ENCODE measurements around the gene TC2N. TPM values are rescaled to one million over a fixed set of nuclear protein-coding genes. Genes with fewer than 3 reads are reported as not detected.
"Not testable (repeated sequence)": the region's sequence is repeated elsewhere in the genome, so short reads cannot be mapped to it uniquely, and the experiment has no call there.

Gene TC2N
- total RNA-seq, 1 experiment from 2014 or later, result 16.4 TPM

- H2AFZ ChIP-seq (ENCODE audit: low read length), result no peak overlapping the region
- H3T11ph ChIP-seq (ENCODE audit: low read length), result no peak overlapping the region
- H3K27me3 ChIP-seq (ENCODE audit: insufficient read depth, low read length), result no peaks in the 10 kb centered on the region
- WGBS (ENCODE audit: extremely low coverage, insufficient read length, low lambda C conversion rate), result no CpG with 5 or more reads among the region's 2 CpGs
- H3K14ac ChIP-seq (ENCODE audit: insufficient read depth, low read length), result no peak overlapping the region
- TF ChIP-seq CTCF (conservative IDR thresholded peaks at IDR 0.05), result no peak
- no peak overlapping the region for H3K27ac ChIP-seq (ENCODE audit: insufficient read length, low read depth, low read length)
- H3K36me3 Mint-ChIP-seq (ENCODE audit: insufficient read depth in 1 of 3, low read depth in 3 of 3), result no peaks in the 10 kb centered on the region
- H3K23me2 ChIP-seq (ENCODE audit: insufficient read length, low read depth, low read length, poor library complexity, severe bottlenecking), result no peaks in the 10 kb centered on the region
- peaks cover 0 to 3% of the 10 kb centered on the region in 2 experiments; a peak in 1 of 4 replicates for H3K4me1 Mint-ChIP-seq
- no peak overlapping the region for H3K23ac ChIP-seq (ENCODE audit: insufficient read length, low read depth, low read length)
- H3K4me2 ChIP-seq (ENCODE audit: insufficient read depth, insufficient read length, low read length), result no peak overlapping the region
- H3K27me3 Mint-ChIP-seq (ENCODE audit: low read depth), result peaks cover 2% of the 10 kb centered on the region
- no peaks in the 10 kb centered on the region for H3K9me3 ChIP-seq (ENCODE audit: control insufficient read depth, low read depth, low read length)
- no peaks in the 10 kb centered on the region for H3K79me2 ChIP-seq (ENCODE audit: insufficient read depth, low read length)
- no peak overlapping the region for H3K4me3 Mint-ChIP-seq
- no peak overlapping the region for H2BK5ac ChIP-seq (ENCODE audit: insufficient read length, low read length)
- H2BK12ac ChIP-seq (ENCODE audit: insufficient read length, low read depth, low read length), result no peak overlapping the region
- no peak for DNase-seq
- H4K5ac ChIP-seq (ENCODE audit: insufficient read length, low read depth, low read length), result no peak overlapping the region
- H2BK120ac ChIP-seq (ENCODE audit: low read depth, low read length, poor library complexity, severe bottlenecking), result no peak overlapping the region
- H3K9me3 Mint-ChIP-seq, result no peaks in the 10 kb centered on the region
- no peaks in the 10 kb centered on the region for H4K20me1 ChIP-seq (ENCODE audit: control insufficient read depth, insufficient read depth, insufficient read length)
- H3K27ac Mint-ChIP-seq, result no peak overlapping the region
- H3K18ac ChIP-seq (ENCODE audit: insufficient read length, low read depth, low read length), result no peak overlapping the region
- no peak overlapping the region for H3K4ac ChIP-seq (ENCODE audit: low read depth, low read length)
- H3K79me1 ChIP-seq (ENCODE audit: insufficient read depth, low read depth, low read length, poor library complexity, severe bottlenecking), result no peaks in the 10 kb centered on the region
- no peak overlapping the region for H4K8ac ChIP-seq (replicated peaks; ENCODE audit: insufficient read length, low read depth, low read length)
- H2BK20ac ChIP-seq (ENCODE audit: low read depth, low read length, poor library complexity, severe bottlenecking), result no peak overlapping the region
- no peaks in the 10 kb centered on the region for H3K4me1 ChIP-seq (ENCODE audit: insufficient read depth, low read length)
- H4K91ac ChIP-seq (ENCODE audit: insufficient read length, low read depth, low read length), result no peak overlapping the region
- no peak overlapping the region for H3K56ac ChIP-seq (ENCODE audit: insufficient read length, low read depth, low read length)
- H2BK15ac ChIP-seq (ENCODE audit: low read depth, low read length), result no peak overlapping the region
- H3K9ac ChIP-seq (ENCODE audit: extremely low read depth, insufficient read length, low read length), result no peak overlapping the region
- H2AK5ac ChIP-seq (ENCODE audit: insufficient read length, low read length), result no peak overlapping the region
These were observed 21.7 kb downstream of the TC2N start for GRCh38 chr14:91845652-91846051.

GRCh38 chr14:91845056-91845455 lies 22.3 kb downstream of the TC2N start:
- not testable (repeated sequence) for H2AK5ac ChIP-seq (ENCODE audit: insufficient read length, low read length); H3K27me3 ChIP-seq (ENCODE audit: insufficient read depth, low read length); H3K14ac ChIP-seq (ENCODE audit: insufficient read depth, low read length); H2BK5ac ChIP-seq (ENCODE audit: insufficient read length, low read length); H2BK12ac ChIP-seq (ENCODE audit: insufficient read length, low read depth, low read length); H3K4ac ChIP-seq (ENCODE audit: low read depth, low read length); H3K23ac ChIP-seq (ENCODE audit: insufficient read length, low read depth, low read length); H3K4me3 Mint-ChIP-seq; H4K8ac ChIP-seq (replicated peaks; ENCODE audit: insufficient read length, low read depth, low read length); H4K91ac ChIP-seq (ENCODE audit: insufficient read length, low read depth, low read length); H3K36me3 Mint-ChIP-seq (ENCODE audit: insufficient read depth in 1 of 3, low read depth in 3 of 3); H3K56ac ChIP-seq (ENCODE audit: insufficient read length, low read depth, low read length); H3K9ac ChIP-seq (ENCODE audit: extremely low read depth, insufficient read length, low read length); H3K9me3 ChIP-seq (ENCODE audit: control insufficient read depth, low read depth, low read length); H3T11ph ChIP-seq (ENCODE audit: low read length); DNase-seq; H3K9me3 Mint-ChIP-seq; H4K5ac ChIP-seq (ENCODE audit: insufficient read length, low read depth, low read length); H3K23me2 ChIP-seq (ENCODE audit: insufficient read length, low read depth, low read length, poor library complexity, severe bottlenecking); H3K27me3 Mint-ChIP-seq (ENCODE audit: low read depth); H2BK120ac ChIP-seq (ENCODE audit: low read depth, low read length, poor library complexity, severe bottlenecking); H3K27ac Mint-ChIP-seq; H3K4me1 Mint-ChIP-seq; H3K4me1 ChIP-seq (ENCODE audit: insufficient read depth, low read length); H2BK15ac ChIP-seq (ENCODE audit: low read depth, low read length); H2BK20ac ChIP-seq (ENCODE audit: low read depth, low read length, poor library complexity, severe bottlenecking); H3K79me1 ChIP-seq (ENCODE audit: insufficient read depth, low read depth, low read length, poor library complexity, severe bottlenecking); H3K27ac ChIP-seq (ENCODE audit: insufficient read length, low read depth, low read length); H4K20me1 ChIP-seq (ENCODE audit: control insufficient read depth, insufficient read depth, insufficient read length); H2AFZ ChIP-seq (ENCODE audit: low read length); H3K79me2 ChIP-seq (ENCODE audit: insufficient read depth, low read length); H3K18ac ChIP-seq (ENCODE audit: insufficient read length, low read depth, low read length); H3K4me2 ChIP-seq (ENCODE audit: insufficient read depth, insufficient read length, low read length)
- no CpG with 5 or more reads among the region's 8 CpGs for WGBS (ENCODE audit: extremely low coverage, insufficient read length, low lambda C conversion rate)
